RWPE1 (cell line): Measurements from ENCODE around the gene PHOX2B.

Experiments
- CTCF ChIA-PET: fragments of 350-600 bp; sonication (Branson Sonifier 250); formaldehyde crosslinking; extraction: SDS; loops from one replicate; lab custom pipeline; 2021; lab: Yijun Ruan, JAX
- POLR2A ChIA-PET: fragments of 400-600 bp; formaldehyde crosslinking; extraction: SDS; loops from one replicate; lab custom pipeline; 2020; ENCODE audit warnings: antibody characterized with exemption; ENCODE audit not compliant: low non-redundant PET; lab: Yijun Ruan, JAX
- DNase-seq: peaks from one replicate; pipeline ENCODE4 v3.0.0; 2012; ENCODE audit warnings: low spot score
- H3K27ac ChIP-seq: fragments of 450-650 bp; 2 replicates; pipeline ENCODE4 v1.5.1; 2017
- TF ChIP-seq, protein P1 (sequence below): fragments of 450-650 bp; conservative IDR thresholded peaks from 2 replicates; pipeline ENCODE4 v1.5.1; 2017; ENCODE audit warnings: low read depth, mild to moderate bottlenecking

Gene PHOX2B

DNA sequence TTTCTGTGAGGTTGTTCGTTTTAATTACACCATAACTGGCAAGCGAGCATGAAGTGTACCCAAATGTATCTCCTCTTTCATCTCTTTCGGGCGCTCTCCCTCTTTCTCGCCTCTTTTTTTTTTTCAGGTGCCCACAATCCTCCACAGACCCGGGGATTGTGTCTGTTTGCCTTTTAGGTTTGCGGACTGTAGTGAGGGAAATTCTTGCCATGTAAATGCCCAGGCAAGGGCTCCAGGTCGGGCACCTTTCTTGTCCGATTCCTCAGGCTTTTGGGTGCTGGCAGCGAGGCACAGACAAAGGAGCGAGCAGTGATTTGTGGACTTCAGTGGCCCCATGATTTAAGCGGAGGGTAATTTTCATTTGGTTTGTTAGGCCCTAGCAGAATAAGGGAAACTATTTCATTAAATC, 1.1 kb upstream of the PHOX2B start:
- ChIA-PET CTCF (interaction anchor here (0.8 kb wide), 1 partner anchor 408 kb away, joined by 5 read pairs; no protein-coding TSS in a partner anchor), POLR2A (no interaction called here)
- DNase-seq, result no peak
- no peak overlapping the region for H3K27ac ChIP-seq
- TF ChIP-seq, protein P1, sequence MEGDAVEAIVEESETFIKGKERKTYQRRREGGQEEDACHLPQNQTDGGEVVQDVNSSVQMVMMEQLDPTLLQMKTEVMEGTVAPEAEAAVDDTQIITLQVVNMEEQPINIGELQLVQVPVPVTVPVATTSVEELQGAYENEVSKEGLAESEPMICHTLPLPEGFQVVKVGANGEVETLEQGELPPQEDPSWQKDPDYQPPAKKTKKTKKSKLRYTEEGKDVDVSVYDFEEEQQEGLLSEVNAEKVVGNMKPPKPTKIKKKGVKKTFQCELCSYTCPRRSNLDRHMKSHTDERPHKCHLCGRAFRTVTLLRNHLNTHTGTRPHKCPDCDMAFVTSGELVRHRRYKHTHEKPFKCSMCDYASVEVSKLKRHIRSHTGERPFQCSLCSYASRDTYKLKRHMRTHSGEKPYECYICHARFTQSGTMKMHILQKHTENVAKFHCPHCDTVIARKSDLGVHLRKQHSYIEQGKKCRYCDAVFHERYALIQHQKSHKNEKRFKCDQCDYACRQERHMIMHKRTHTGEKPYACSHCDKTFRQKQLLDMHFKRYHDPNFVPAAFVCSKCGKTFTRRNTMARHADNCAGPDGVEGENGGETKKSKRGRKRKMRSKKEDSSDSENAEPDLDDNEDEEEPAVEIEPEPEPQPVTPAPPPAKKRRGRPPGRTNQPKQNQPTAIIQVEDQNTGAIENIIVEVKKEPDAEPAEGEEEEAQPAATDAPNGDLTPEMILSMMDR, result no peak

DNA sequence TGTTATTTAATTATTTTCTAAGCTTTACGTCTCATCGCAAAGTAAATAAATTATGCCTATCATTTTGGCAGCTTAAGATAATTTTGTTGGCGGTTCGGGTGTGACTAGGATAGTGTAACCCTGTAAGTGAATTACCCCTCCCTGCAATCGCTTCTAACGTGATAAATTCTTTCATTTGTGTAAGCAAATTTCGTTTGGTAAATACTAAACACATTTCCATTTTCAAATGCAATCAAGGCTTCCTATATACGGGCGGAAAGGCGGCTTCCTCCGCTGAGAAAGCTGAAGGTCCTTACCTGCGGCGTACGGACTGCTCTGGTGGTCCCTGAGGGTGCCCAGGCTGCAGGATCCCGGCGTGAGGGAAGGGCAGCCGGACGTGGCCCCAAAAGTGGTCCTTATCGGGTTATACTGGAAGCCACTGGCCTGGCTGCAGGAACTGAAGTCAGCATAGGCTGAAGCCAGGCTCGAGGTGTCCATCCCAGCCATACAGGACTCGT, 403 bp downstream of the PHOX2B start:
- ChIA-PET CTCF (no interaction called here), POLR2A (no interaction called here)

DNA sequence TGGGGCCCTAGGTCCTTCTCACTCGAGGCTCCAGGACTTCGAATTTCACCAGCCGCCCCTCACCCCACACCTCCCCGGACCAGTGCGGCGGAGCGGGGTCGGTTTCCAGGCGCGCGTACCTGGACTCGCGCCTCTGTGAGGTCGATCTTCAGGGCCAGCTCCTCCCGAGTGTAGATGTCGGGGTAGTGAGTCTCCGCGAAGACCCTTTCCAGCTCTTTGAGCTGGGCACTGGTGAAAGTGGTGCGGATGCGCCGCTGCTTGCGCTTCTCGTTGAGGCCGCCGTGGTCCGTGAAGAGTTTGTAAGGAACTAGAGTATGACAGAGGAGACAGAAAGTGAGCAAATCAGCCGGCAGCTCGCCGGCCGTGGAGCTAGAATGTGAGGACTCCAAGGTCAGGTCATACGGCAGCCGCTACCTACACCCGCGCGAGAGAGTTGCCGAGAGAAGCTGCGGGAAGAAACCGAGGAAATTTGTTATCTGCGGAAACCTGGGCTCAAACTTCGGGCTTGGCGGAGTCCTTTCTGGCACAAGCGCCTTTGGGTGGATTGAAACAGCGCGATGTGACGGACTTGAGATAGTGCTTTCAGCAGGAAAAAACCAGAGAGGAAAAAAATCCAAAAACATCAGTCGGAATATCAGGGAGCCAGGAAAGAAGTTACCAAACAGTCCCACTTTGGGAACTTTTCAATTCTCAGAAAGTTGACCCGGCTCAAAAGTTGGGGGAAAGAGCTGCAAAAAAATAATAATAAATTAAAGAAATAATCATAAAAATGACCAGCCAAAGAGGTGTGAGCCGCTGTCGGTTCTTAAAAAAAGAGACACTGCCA, 1.1 kb downstream of the PHOX2B start:
- TF ChIP-seq, protein P1, result no peak
- DNase-seq, result no peak
- POLR2A ChIA-PET, result no interaction called here
- no peak overlapping the region for H3K27ac ChIP-seq
- CTCF ChIA-PET, result no interaction called here

More for the DNA sequence above, 403 bp downstream of the PHOX2B start:
- TF ChIP-seq, protein P1, result no peak
- H3K27ac ChIP-seq, result no peak overlapping the region
- no peak for DNase-seq

DNA sequence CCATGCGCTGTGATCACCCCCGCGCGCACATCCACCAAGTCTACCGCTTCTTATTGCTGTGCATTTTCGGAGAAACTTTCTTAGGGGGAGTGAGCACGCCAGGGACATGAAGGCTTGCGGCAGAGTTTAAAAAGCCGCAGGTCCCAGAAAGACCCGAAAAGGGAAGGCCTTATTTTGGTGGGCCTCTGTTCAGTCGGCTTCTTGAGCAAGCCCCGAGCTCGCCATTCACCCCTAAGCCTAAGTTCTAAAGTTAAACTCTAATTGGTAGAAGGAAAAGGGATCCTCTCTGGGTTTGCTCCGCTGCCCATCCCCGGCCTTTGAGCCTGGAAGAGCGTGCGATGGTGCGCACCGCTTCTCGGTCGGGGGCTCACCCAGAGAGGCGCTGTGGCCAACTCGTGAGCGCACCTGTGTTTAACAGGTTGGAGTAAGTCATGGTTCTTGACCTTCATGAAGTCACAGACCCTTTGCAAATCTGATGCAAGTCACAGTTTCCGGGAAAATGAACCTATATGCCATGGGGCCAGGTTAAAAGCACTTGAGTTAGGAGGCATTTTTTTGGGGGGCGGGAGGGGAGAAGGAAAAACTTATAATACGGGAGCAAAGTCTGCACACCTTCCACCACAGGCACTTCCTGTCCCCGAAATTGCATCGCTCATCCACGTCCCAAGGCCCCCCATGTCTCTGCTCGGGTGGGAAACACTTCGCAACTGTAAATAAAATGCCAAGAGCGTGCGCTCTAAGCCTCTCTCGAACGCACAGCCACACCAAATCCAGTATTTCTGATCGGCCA, 1.9 kb downstream of the PHOX2B start:
- ChIA-PET POLR2A (no interaction called here), CTCF (interaction anchor here (0.7 kb wide), 1 partner anchor 67 kb away, joined by 3 read pairs; no protein-coding TSS in a partner anchor)
- no peak for DNase-seq
- no peak overlapping the region for H3K27ac ChIP-seq
- TF ChIP-seq, protein P1, result no peak

DNA sequence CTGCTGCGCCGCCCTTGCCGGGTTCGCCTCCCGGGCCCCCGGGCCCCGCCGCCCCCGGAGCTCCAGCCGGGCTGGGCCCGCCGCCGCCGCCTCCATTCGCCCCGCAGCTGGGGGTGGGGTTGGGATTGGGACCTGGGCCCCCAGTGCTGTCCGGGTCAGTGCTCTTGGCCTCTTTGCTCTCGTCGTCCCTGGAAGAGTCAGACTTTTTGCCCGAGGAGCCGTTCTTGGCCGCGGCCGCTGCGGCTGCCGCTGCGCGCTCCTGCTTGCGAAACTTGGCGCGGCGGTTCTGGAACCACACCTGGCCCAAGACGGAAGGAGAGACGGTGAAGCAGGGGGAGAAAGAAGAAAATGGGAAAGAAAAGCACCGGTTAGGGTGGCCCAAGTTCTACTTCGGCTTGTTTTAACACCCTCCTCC, 2.5 kb downstream of the PHOX2B start:
- ChIA-PET CTCF (interaction anchor here (0.7 kb wide), 1 partner anchor 68 kb away, joined by 3 read pairs; no protein-coding TSS in a partner anchor), POLR2A (no interaction called here)
- no peak overlapping the region for H3K27ac ChIP-seq
- no peak for DNase-seq
- TF ChIP-seq, protein P1, result no peak
